WTC11 (cell line): Measurements from ENCODE around the gene SLC19A3. TPM values are rescaled to one million over a fixed set of nuclear protein-coding genes. Genes with fewer than 3 reads are reported as not detected.

ENCODE experiments used
- ATAC-seq: fragments of 200-7000 bp; cut with Tn5 transposase; 2 replicates; pipeline ENCODE4 v1.10.0; 2021; ENCODE audit warnings: mild to moderate bottlenecking, moderate library complexity
- CTCF ChIA-PET: fragments of 300-600 bp; sonication (Branson Sonifier 250); formaldehyde crosslinking; loops from one replicate; lab custom pipeline; 2021; ENCODE audit warnings: antibody characterized with exemption; lab: Charles Lee
- POLR2A ChIA-PET: fragments of 350-600 bp; sonication (Branson Sonifier 250); formaldehyde crosslinking; loops from one replicate; lab custom pipeline; 2021; ENCODE audit warnings: antibody characterized with exemption; lab: Charles Lee
- DNase-seq: peaks from one replicate; pipeline ENCODE4 v3.0.0; 2021; ENCODE audit warnings: low spot score
- H3K27ac Mint-ChIP-seq: 2 replicates; pipeline ENCODE4 v1.8.0; 2021; ENCODE audit warnings: mixed read lengths
- H3K27me3 Mint-ChIP-seq: 2 replicates; pipeline ENCODE4 v1.8.0; 2021; ENCODE audit warnings: low read depth, mild to moderate bottlenecking, moderate library complexity, mixed read lengths
- H3K36me3 Mint-ChIP-seq: 2 replicates; pipeline ENCODE4 v1.8.0; 2021; ENCODE audit warnings: mixed read lengths
- H3K4me1 Mint-ChIP-seq: 2 replicates; pipeline ENCODE4 v1.8.0; 2022; ENCODE audit warnings: mixed read lengths
- H3K4me3 Mint-ChIP-seq: 2 replicates; pipeline ENCODE4 v1.8.0; 2021; ENCODE audit warnings: mild to moderate bottlenecking, moderate library complexity, mixed read lengths
- H3K9me3 Mint-ChIP-seq: 2 replicates; pipeline ENCODE4 v1.8.0; 2021; ENCODE audit warnings: mixed read lengths
- ATF1 ChIP-seq: sonication (generic); formaldehyde crosslinking; IDR thresholded peaks from 2 replicates; pipeline ENCODE4 v1.8.1; 2023; ENCODE audit warnings: mild to moderate bottlenecking, moderate library complexity, missing genetic modification reagents
- CBFB ChIP-seq: sonication (generic); formaldehyde crosslinking; IDR thresholded peaks from 2 replicates; pipeline ENCODE4 v1.8.1; 2022; ENCODE audit warnings: mild to moderate bottlenecking, low read depth, missing genetic modification reagents
- CREM ChIP-seq: sonication (generic); formaldehyde crosslinking; IDR thresholded peaks from 2 replicates; pipeline ENCODE4 v1.8.1; 2022; ENCODE audit warnings: mild to moderate bottlenecking, missing genetic modification reagents, moderate library complexity
- FOXP1 ChIP-seq: sonication (generic); formaldehyde crosslinking; IDR thresholded peaks from 2 replicates; pipeline ENCODE4 v1.8.0; 2022; ENCODE audit warnings: missing genetic modification reagents, mild to moderate bottlenecking, moderate library complexity, borderline replicate concordance
- GRHL2 ChIP-seq: fragments of 250-450 bp; sonication (Bioruptor Pico); IDR thresholded peaks from 2 replicates; pipeline ENCODE4 v1.8.0; 2022; ENCODE audit warnings: mild to moderate bottlenecking, moderate library complexity; ENCODE audit not compliant: insufficient replicate concordance, severe bottlenecking
- NR2C2 ChIP-seq: sonication (generic); formaldehyde crosslinking; IDR thresholded peaks from 2 replicates; pipeline ENCODE4 v1.8.0; 2022; ENCODE audit warnings: mild to moderate bottlenecking, missing genetic modification reagents
- OVOL2 ChIP-seq: fragments of 250-450 bp; sonication (Bioruptor Pico); IDR thresholded peaks from 2 replicates; pipeline ENCODE4 v1.9.0; 2021; ENCODE audit warnings: mild to moderate bottlenecking, borderline replicate concordance
- SMAD4 ChIP-seq: sonication (generic); formaldehyde crosslinking; IDR thresholded peaks from 2 replicates; pipeline ENCODE4 v1.8.0; 2022; ENCODE audit warnings: mild to moderate bottlenecking, missing genetic modification reagents
- TCF7 ChIP-seq: sonication (generic); formaldehyde crosslinking; IDR thresholded peaks from 2 replicates; pipeline ENCODE4 v1.8.0; 2022; ENCODE audit warnings: mild to moderate bottlenecking, low read depth, missing genetic modification reagents, moderate library complexity
- ZBTB21 ChIP-seq: sonication (generic); formaldehyde crosslinking; IDR thresholded peaks from 2 replicates; pipeline ENCODE4 v1.8.1; 2023; ENCODE audit warnings: mild to moderate bottlenecking, missing genetic modification reagents, borderline replicate concordance
- ZNF232 ChIP-seq: sonication (generic); formaldehyde crosslinking; IDR thresholded peaks from 2 replicates; pipeline ENCODE4 v1.8.0; 2022; ENCODE audit warnings: mild to moderate bottlenecking, missing genetic modification reagents
- ZNF263 ChIP-seq: sonication (generic); formaldehyde crosslinking; IDR thresholded peaks from 2 replicates; pipeline ENCODE4 v1.8.1; 2022; ENCODE audit warnings: low read depth, mild to moderate bottlenecking, moderate library complexity, missing genetic modification reagents
- ZNF317 ChIP-seq: sonication (generic); formaldehyde crosslinking; IDR thresholded peaks from 2 replicates; pipeline ENCODE4 v1.8.1; 2023; ENCODE audit warnings: low read depth, mild to moderate bottlenecking, moderate library complexity, missing genetic modification reagents, borderline replicate concordance
- ZNF396 ChIP-seq: fragments of 250-450 bp; sonication (Bioruptor Pico); IDR thresholded peaks from 2 replicates; pipeline ENCODE4 v1.8.0; 2021; ENCODE audit warnings: mild to moderate bottlenecking, moderate library complexity, borderline replicate concordance
- ZNF423 ChIP-seq: fragments of 250-450 bp; sonication (Bioruptor Pico); IDR thresholded peaks from 2 replicates; pipeline ENCODE4 v2.1.2; 2022; ENCODE audit warnings: mild to moderate bottlenecking, moderate library complexity
- total RNA-seq: library from RNA; stranded (reverse); gene quantifications from 3 replicates; pipeline ENCODE4 v1.2.3, GENCODE V29; 2021
- TF ChIP-seq, protein P1 (sequence below): sonication (generic); formaldehyde crosslinking; IDR thresholded peaks from 2 replicates; pipeline ENCODE4 v1.8.0; 2022; ENCODE audit warnings: mild to moderate bottlenecking, missing genetic modification reagents
- TF ChIP-seq, protein P2 (sequence below): sonication (generic); formaldehyde crosslinking; IDR thresholded peaks from 2 replicates; pipeline ENCODE4 v1.8.1; 2022; ENCODE audit warnings: low read depth, mild to moderate bottlenecking, moderate library complexity, missing genetic modification reagents, borderline replicate concordance
- TF ChIP-seq, protein P3 (sequence below): sonication (generic); formaldehyde crosslinking; IDR thresholded peaks from 2 replicates; pipeline ENCODE4 v1.8.0; 2023; ENCODE audit warnings: missing genetic modification reagents, mild to moderate bottlenecking, borderline replicate concordance
- TF ChIP-seq, protein P4 (sequence below): sonication (generic); formaldehyde crosslinking; IDR thresholded peaks from 2 replicates; pipeline ENCODE4 v1.8.1; 2022; ENCODE audit warnings: low read depth, missing genetic modification reagents, borderline replicate concordance
- TF ChIP-seq, protein P5 (sequence below): sonication (generic); formaldehyde crosslinking; IDR thresholded peaks from 2 replicates; pipeline ENCODE4 v1.8.1; 2022; ENCODE audit warnings: mild to moderate bottlenecking, moderate library complexity, missing genetic modification reagents
- TF ChIP-seq, protein P6 (sequence below): sonication (generic); formaldehyde crosslinking; IDR thresholded peaks from 2 replicates; pipeline ENCODE4 v1.8.1; 2023; ENCODE audit warnings: mild to moderate bottlenecking, missing genetic modification reagents
- TF ChIP-seq, protein P7 (sequence below): sonication (generic); formaldehyde crosslinking; IDR thresholded peaks from 2 replicates; pipeline ENCODE4 v1.8.0; 2023; ENCODE audit warnings: mild to moderate bottlenecking, missing genetic modification reagents

Gene SLC19A3
- total RNA-seq, 1 experiment from 2014 or later: 6.5 TPM

DNA sequence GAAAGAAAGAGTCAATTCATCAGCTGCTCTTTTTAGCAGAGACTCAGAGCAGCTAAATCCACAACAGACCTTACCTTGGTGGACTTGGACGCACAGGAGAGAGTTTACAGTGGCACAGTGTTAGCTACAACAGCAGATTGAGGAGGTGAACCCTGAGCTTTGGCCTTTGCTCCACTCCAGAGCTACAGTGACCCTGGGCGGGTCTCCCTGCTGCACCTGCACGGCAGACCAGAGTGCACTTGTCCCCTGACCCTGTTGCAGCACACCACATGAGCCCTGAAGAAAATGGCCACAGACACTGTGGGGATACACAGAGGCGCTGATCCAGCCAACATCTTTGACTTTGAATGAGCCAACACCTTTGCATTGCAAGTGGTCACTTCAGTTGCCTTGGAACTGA is 11.0 kb downstream of the SLC19A3 start:
- Mint-ChIP-seq H3K4me3 (no peak overlapping the region), H3K27me3 (no peaks in the 10 kb centered on the region), H3K4me1 (0 out of 2 replicates have a peak, but pooled peaks cover 3% of the 10 kb centered on the region), H3K36me3 (peaks cover 15% of the 10 kb centered on the region), H3K27ac (no peak overlapping the region)
- no peak for DNase-seq
- POLR2A ChIA-PET: no interaction called here
- TF ChIP-seq, protein P1, sequence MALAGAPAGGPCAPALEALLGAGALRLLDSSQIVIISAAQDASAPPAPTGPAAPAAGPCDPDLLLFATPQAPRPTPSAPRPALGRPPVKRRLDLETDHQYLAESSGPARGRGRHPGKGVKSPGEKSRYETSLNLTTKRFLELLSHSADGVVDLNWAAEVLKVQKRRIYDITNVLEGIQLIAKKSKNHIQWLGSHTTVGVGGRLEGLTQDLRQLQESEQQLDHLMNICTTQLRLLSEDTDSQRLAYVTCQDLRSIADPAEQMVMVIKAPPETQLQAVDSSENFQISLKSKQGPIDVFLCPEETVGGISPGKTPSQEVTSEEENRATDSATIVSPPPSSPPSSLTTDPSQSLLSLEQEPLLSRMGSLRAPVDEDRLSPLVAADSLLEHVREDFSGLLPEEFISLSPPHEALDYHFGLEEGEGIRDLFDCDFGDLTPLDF (CRISPR knock-in tag): no peak
- TF ChIP-seq NR2C2 (CRISPR knock-in tag) (no peak), ZBTB21 (CRISPR knock-in tag) (no peak), ATF1 (CRISPR knock-in tag) (no peak), ZNF396 (no peak), GRHL2 (CRISPR knock-in tag) (no peak), OVOL2 (CRISPR knock-in tag) (no peak)
- TF ChIP-seq, protein P2, sequence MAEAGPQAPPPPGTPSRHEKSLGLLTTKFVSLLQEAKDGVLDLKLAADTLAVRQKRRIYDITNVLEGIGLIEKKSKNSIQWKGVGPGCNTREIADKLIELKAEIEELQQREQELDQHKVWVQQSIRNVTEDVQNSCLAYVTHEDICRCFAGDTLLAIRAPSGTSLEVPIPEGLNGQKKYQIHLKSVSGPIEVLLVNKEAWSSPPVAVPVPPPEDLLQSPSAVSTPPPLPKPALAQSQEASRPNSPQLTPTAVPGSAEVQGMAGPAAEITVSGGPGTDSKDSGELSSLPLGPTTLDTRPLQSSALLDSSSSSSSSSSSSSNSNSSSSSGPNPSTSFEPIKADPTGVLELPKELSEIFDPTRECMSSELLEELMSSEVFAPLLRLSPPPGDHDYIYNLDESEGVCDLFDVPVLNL (CRISPR knock-in tag): no peak
- TF ChIP-seq, protein P3, sequence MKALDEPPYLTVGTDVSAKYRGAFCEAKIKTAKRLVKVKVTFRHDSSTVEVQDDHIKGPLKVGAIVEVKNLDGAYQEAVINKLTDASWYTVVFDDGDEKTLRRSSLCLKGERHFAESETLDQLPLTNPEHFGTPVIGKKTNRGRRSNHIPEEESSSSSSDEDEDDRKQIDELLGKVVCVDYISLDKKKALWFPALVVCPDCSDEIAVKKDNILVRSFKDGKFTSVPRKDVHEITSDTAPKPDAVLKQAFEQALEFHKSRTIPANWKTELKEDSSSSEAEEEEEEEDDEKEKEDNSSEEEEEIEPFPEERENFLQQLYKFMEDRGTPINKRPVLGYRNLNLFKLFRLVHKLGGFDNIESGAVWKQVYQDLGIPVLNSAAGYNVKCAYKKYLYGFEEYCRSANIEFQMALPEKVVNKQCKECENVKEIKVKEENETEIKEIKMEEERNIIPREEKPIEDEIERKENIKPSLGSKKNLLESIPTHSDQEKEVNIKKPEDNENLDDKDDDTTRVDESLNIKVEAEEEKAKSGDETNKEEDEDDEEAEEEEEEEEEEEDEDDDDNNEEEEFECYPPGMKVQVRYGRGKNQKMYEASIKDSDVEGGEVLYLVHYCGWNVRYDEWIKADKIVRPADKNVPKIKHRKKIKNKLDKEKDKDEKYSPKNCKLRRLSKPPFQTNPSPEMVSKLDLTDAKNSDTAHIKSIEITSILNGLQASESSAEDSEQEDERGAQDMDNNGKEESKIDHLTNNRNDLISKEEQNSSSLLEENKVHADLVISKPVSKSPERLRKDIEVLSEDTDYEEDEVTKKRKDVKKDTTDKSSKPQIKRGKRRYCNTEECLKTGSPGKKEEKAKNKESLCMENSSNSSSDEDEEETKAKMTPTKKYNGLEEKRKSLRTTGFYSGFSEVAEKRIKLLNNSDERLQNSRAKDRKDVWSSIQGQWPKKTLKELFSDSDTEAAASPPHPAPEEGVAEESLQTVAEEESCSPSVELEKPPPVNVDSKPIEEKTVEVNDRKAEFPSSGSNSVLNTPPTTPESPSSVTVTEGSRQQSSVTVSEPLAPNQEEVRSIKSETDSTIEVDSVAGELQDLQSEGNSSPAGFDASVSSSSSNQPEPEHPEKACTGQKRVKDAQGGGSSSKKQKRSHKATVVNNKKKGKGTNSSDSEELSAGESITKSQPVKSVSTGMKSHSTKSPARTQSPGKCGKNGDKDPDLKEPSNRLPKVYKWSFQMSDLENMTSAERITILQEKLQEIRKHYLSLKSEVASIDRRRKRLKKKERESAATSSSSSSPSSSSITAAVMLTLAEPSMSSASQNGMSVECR (CRISPR knock-in tag): no peak
- TF ChIP-seq, all 79 proteins: peak for 0
- H3K9me3 Mint-ChIP-seq: peaks cover 9% of the 10 kb centered on the region
- no peak for ATAC-seq
- CTCF ChIA-PET: no interaction called here

DNA sequence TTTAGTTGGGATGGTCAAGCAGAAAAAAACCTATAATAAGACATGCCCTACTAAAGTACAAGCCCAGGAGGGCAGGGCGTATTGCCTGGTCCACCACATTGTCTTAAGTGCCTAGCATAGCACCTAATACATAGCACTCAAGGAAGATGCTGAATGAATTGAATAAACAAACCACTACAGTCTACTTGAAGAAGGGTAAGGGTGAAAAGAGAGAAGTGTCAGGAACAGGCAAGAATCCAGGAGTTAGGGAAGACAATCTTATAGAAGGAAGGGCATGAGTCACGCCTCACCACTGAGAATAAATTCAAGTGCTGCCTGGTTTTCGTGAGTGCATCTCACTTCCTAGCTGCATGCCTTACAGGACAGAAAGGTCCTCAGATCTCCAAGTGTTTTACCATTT is 13.9 kb downstream of the SLC19A3 start:
- no peak for ATAC-seq

More for the DNA sequence above, 13.9 kb downstream of the SLC19A3 start:
- Mint-ChIP-seq H3K36me3 (peaks cover 20% of the 10 kb centered on the region), H3K27ac (no peak overlapping the region), H3K9me3 (0 out of 2 replicates have a peak, but pooled peaks cover 10% of the 10 kb centered on the region), H3K27me3 (no peaks in the 10 kb centered on the region), H3K4me1 (0 out of 2 replicates have a peak, but pooled peaks cover 3% of the 10 kb centered on the region), H3K4me3 (no peak overlapping the region)
- ChIA-PET POLR2A (interaction anchor here (0.5 kb wide), 1 partner anchor 18 kb away, joined by 4 read pairs; no protein-coding TSS in a partner anchor), CTCF (no interaction called here)
- TF ChIP-seq ZNF263 (CRISPR knock-in tag) (no peak), CREM (CRISPR knock-in tag) (no peak), ZNF317 (no peak), CBFB (CRISPR knock-in tag) (no peak), ZNF423 (CRISPR knock-in tag) (no peak), TCF7 (CRISPR knock-in tag) (no peak), FOXP1 (no peak), ZNF232 (CRISPR knock-in tag) (no peak), SMAD4 (CRISPR knock-in tag) (no peak)
- TF ChIP-seq, protein P4, sequence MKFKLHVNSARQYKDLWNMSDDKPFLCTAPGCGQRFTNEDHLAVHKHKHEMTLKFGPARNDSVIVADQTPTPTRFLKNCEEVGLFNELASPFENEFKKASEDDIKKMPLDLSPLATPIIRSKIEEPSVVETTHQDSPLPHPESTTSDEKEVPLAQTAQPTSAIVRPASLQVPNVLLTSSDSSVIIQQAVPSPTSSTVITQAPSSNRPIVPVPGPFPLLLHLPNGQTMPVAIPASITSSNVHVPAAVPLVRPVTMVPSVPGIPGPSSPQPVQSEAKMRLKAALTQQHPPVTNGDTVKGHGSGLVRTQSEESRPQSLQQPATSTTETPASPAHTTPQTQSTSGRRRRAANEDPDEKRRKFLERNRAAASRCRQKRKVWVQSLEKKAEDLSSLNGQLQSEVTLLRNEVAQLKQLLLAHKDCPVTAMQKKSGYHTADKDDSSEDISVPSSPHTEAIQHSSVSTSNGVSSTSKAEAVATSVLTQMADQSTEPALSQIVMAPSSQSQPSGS (CRISPR knock-in tag): no peak
- TF ChIP-seq, protein P5, sequence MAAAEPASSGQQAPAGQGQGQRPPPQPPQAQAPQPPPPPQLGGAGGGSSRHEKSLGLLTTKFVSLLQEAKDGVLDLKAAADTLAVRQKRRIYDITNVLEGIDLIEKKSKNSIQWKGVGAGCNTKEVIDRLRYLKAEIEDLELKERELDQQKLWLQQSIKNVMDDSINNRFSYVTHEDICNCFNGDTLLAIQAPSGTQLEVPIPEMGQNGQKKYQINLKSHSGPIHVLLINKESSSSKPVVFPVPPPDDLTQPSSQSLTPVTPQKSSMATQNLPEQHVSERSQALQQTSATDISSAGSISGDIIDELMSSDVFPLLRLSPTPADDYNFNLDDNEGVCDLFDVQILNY (CRISPR knock-in tag): no peak
- TF ChIP-seq, protein P6, sequence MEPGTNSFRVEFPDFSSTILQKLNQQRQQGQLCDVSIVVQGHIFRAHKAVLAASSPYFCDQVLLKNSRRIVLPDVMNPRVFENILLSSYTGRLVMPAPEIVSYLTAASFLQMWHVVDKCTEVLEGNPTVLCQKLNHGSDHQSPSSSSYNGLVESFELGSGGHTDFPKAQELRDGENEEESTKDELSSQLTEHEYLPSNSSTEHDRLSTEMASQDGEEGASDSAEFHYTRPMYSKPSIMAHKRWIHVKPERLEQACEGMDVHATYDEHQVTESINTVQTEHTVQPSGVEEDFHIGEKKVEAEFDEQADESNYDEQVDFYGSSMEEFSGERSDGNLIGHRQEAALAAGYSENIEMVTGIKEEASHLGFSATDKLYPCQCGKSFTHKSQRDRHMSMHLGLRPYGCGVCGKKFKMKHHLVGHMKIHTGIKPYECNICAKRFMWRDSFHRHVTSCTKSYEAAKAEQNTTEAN (CRISPR knock-in tag): no peak
- TF ChIP-seq, protein P7, sequence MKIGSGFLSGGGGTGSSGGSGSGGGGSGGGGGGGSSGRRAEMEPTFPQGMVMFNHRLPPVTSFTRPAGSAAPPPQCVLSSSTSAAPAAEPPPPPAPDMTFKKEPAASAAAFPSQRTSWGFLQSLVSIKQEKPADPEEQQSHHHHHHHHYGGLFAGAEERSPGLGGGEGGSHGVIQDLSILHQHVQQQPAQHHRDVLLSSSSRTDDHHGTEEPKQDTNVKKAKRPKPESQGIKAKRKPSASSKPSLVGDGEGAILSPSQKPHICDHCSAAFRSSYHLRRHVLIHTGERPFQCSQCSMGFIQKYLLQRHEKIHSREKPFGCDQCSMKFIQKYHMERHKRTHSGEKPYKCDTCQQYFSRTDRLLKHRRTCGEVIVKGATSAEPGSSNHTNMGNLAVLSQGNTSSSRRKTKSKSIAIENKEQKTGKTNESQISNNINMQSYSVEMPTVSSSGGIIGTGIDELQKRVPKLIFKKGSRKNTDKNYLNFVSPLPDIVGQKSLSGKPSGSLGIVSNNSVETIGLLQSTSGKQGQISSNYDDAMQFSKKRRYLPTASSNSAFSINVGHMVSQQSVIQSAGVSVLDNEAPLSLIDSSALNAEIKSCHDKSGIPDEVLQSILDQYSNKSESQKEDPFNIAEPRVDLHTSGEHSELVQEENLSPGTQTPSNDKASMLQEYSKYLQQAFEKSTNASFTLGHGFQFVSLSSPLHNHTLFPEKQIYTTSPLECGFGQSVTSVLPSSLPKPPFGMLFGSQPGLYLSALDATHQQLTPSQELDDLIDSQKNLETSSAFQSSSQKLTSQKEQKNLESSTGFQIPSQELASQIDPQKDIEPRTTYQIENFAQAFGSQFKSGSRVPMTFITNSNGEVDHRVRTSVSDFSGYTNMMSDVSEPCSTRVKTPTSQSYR: no peak
- no peak for DNase-seq
